Measurements from ENCODE around the gene CA14. TPM values are rescaled to one million over a fixed set of nuclear protein-coding genes. Genes with fewer than 3 reads are reported as not detected.

Gene CA14
- total RNA-seq, 1 donor from 2014 or later = 13.1 TPM

Other genes with a start within 250 kb of the CA14 start
- gene OTUD7B, start 247.0 kb upstream of the CA14 start, total RNA-seq = 29.1 and 30.3 TPM in 2 replicates
- 53.0 and 58.1 TPM in 2 replicates for gene VPS45, start 190.0 kb upstream of the CA14 start, total RNA-seq
- gene PLEKHO1, start 107.9 kb upstream of the CA14 start, total RNA-seq = 85.2 and 87.6 TPM in 2 replicates
- gene ANP32E, start 21.7 kb upstream of the CA14 start, total RNA-seq = 52.1 TPM in 2 replicates
- 129 and 136 TPM in 2 replicates for gene APH1A, start 11.2 kb downstream of the CA14 start, total RNA-seq
- 2.0 and 2.9 TPM in 2 replicates for gene C1orf54, start 15.0 kb downstream of the CA14 start, total RNA-seq
- 1.9 and 2.7 TPM in 2 replicates for gene CIART, start 24.8 kb downstream of the CA14 start, total RNA-seq
- 68.4 and 69.4 TPM in 2 replicates for gene MRPS21, start 36.1 kb downstream of the CA14 start, total RNA-seq
- gene PRPF3, start 63.8 kb downstream of the CA14 start, total RNA-seq = 106 and 107 TPM in 2 replicates
- gene RPRD2, start 106.4 kb downstream of the CA14 start, total RNA-seq = 38.5 and 42.6 TPM in 2 replicates
- 28.4 and 30.8 TPM in 2 replicates for gene TARS2, start 229.6 kb downstream of the CA14 start, total RNA-seq

Data from progenitor cell of endocrine pancreas (in vitro differentiated cells).